COLO668 (cell line): ENCODE results near the gene LAMC2.

Source experiments
- DNase-seq: peaks from one replicate; lab custom pipeline; 2025; ENCODE audit not compliant: unreplicated experiment; lab: John Stamatoyannopoulos, UW

LAMC2 gene

DNA sequence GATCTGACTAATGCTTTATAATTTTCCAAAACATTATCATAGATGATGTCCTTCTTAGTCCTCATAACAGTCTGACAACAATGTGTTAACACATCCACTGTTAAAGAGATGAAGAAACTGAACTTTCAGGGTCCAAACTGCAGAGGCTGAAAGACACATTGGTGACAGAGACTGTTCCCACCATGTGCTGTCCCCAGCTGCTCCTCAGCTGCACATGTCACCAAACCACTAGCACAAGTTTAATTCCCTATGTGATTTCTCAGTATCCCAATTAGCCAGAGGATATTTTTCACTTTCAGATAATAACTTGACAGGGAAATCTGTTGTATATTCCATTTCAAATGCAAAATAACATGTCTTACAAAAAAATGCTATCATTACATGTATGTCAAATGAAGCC, 24.6 kb downstream of the LAMC2 start:
- DNase-seq = no peak

GRCh38 chr1:183212870-183213269, 26.8 kb downstream of the LAMC2 start:
- no peak for DNase-seq

DNA sequence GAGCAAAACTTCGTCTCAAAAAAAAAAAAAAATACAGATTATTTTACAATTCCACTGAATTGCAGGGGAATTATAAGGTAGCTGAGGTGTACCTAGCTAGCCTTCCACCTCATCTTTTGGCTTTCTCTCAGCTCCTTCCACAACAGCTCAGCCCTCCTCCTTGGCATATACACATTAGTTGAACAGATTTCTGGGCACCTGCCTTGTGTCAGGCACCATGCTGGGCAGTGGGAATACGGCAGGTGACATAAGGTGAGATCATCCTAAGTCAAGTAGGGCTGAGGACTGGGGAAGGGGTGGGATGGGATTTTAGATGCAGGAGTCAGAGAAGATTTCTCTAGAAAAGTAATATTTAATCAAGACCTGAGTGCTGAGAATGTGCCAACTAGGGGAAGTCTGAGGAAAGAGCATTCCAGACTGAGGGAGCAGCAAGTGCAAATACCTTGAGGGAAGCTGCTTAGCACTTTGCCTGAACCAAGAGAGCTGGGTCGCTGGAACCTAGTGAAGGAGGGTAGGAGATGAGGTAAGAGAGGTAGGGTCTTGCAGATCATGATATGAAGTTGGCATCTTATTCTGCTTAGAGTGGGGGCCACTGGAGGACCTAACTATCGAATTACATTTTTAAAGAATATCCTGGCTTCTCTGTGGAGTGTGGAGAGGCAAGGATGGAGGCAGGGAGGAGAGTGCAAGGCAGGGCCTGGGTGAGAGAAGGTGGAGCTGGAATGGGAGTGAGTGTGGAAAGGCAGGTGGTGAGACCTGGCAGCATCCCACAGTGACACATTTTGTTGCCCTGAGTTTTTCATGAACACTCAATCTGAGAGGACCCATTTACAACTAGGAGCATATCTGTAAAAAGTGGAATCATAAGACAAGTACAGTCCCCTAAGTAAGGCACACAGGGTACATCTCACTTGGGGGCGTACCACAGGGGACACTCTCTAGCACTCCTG, 28.2 kb downstream of the LAMC2 start:
- no peak for DNase-seq

DNA sequence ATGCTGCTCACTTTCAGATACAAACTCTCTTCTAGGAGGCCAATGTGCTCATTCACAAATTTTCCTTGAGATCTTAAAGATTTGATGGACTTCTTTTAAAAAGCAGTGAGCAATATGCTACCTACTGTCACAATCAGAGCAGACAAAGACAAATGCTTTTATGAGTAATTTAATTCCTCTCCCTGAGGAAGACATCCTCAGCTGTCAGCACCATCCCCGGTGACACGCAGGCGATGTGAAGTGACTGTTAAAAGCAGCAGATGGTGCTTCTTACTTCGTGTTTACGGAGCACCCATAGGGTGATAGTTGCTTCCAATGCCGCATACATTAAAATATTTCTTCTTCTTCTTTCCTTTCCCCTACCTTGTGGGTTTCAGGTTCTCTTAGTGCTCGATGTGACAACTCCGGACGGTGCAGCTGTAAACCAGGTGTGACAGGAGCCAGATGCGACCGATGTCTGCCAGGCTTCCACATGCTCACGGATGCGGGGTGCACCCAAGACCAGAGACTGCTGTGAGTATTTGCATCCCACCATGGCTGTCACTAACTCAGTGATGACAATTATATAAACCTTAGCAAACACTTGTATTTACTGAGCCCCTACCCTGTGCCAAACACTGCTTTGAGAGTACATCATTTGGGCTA, 29.1 kb downstream of the LAMC2 start:
- DNase-seq = no peak

- DNase-seq = no peak
Measured at GRCh38 chr1:183215936-183216335, 29.9 kb downstream of the LAMC2 start.

- DNase-seq = no peak
Measured at GRCh38 chr1:183218027-183218618, 32.1 kb downstream of the LAMC2 start.

DNA sequence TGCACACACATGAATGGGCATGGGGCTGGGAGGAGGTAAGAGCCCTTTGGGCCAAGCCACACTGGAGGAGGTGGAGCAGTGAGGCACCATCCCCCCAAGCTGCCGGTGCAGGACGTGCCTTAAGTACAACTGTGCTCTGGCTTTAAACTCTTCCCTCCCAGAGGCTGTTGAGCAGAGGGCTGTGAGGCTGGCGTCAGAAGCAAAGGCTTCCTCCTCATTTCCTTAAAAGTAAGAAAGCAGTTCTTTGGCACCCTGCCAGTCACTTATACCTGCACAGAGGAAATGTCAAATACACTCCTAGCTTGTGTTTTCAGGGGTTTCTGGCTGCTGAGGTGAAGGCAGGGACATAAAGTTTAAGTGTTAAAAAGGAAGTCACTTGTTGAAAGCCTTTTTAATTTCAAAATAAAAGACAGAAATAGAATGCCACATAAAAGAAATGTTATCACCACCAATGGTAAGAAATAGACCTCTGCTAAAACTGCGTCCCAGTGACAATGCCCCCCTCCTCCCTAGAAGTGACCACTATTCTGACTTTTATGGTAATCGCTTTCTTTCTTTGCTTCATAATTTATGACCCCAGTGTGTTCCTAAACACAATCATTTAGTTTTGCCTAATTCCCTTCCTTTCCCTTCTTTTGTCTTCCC, 33.0 kb downstream of the LAMC2 start:
- DNase-seq = no peak

GRCh38 chr1:183219616-183220009, 33.5 kb downstream of the LAMC2 start:
- DNase-seq = no peak

GRCh38 chr1:183222909-183223308, 36.8 kb downstream of the LAMC2 start:
- DNase-seq = no peak

DNA sequence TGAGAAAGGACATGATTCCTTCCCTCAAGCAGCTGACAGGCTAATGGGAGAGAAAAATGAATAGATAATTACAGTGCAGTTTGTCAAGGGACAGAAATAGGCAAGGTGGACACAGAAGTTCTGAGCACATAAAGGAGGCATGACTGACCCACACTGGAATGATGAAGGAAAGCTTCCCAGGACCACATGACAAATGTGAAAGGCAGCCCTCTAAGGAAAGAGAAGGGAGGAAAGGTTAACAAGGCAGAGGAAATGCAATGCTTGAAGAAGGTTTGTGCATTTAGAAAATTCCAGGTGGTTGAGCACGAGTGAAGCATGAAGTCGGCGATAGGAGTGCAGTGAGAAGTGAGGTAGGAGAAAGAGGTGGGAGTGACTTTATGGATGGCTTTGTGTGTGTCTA, 37.4 kb downstream of the LAMC2 start:
- no peak for DNase-seq

DNA sequence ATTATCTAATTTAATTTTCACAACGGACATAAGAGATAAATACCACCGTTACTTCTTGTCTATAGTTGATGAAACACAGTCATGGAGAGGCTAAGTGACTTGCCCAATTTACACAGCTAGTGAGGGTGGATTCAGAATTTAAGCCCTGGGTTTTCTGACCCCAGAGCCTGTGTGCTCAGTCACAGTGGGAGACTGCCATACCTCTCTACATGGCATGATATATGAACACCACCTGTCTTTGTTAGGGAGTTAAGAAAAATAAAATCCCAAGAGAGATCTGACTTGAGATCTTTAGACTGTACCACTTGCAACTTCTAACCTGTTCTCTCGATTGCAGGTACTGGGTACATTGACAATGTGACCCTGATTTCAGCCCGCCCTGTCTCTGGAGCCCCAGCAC, 40.3 kb downstream of the LAMC2 start:
- no peak for DNase-seq

- DNase-seq = peak; percentile 68
Measured at GRCh38 chr1:183226963-183227362, 40.9 kb downstream of the LAMC2 start.

- peak; percentile 44 for DNase-seq
Measured at GRCh38 chr1:183227422-183228346, 41.6 kb downstream of the LAMC2 start.

- no peak for DNase-seq
Measured at GRCh38 chr1:183228347-183229220, 42.5 kb downstream of the LAMC2 start.

- DNase-seq = no peak
Measured at GRCh38 chr1:183230413-183230812, 44.3 kb downstream of the LAMC2 start.

GRCh38 chr1:183231545-183231944, 45.5 kb downstream of the LAMC2 start:
- DNase-seq = no peak

DNA sequence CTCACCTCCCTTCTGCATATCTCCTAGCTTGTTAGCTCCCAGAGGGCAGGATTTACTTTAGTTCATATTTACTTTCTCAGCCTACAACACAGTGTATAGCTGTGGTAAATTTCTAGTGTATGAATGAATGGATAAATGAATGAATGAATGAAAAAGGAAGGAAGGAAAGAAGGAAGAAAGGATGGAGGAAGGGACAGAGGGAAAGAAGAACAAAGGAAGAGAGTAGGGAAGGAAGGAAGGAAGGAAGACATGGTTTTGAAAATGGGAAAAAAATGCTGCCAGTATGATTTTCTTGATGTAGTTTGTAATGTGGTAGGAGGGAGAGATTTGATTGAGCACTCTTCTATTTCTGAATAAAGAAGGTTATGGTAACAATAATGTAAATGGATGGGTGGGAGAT, 47.0 kb downstream of the LAMC2 start:
- no peak for DNase-seq

GRCh38 chr1:183234660-183235476, 48.8 kb downstream of the LAMC2 start:
- peak; percentile 55 for DNase-seq

DNA sequence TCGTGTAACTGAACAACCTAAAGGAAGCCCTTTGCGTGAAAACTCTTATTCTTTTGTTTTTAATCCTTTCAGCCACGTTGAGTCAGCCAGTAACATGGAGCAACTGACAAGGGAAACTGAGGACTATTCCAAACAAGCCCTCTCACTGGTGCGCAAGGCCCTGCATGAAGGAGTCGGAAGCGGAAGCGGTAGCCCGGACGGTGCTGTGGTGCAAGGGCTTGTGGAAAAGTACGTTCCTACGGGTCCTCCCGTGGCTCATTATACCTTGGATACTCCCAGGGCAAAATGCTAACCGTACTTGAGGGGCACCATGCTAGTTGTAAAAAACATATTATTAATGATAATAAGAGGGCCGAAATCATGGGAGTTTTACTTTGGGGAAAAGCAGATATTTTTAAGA, 49.4 kb downstream of the LAMC2 start:
- no peak for DNase-seq
